ENCODE data around the gene DUS3L. TPM values are rescaled to one million over a fixed set of nuclear protein-coding genes. Genes with fewer than 3 reads are reported as not detected.

DUS3L gene
- polyA plus RNA-seq, 1 donor (not counting 4 experiments of a cell fraction or from before 2014, with no cell fraction given), result 12.0 TPM

GRCh38 chr19:5828661-5829566 is 38.0 kb upstream of the DUS3L start:
- Histone ChIP-seq H3K36me3 (ENCODE audit: control insufficient read depth in 2 of 2, extremely low read depth in 1 of 2, insufficient read depth in 2 of 2, low read length in 2 of 2) (no peaks in the 10 kb centered on the region), H3K4me1 (ENCODE audit: control insufficient read depth, extremely low read depth, insufficient read depth, low read length) (no peaks in the 10 kb centered on the region), H3K9me1 (ENCODE audit: control insufficient read depth, extremely low read depth, insufficient read depth, low read length) (no peaks in the 10 kb centered on the region), H2AFZ (ENCODE audit: control insufficient read depth, low read length) (peak overlapping the region; percentile 85), H4K20me1 (ENCODE audit: control insufficient read depth, extremely low read depth, insufficient read depth, low read length) (no peaks in the 10 kb centered on the region), H3K4me2 (ENCODE audit: control insufficient read depth, extremely low read depth, insufficient read depth, low read depth, low read length) (peak overlapping the region; percentile 89), H3K79me2 (ENCODE audit: control insufficient read depth, insufficient read depth, low read length) (no peaks in the 10 kb centered on the region), H3K9me3 (ENCODE audit: control insufficient read depth, low read depth, low read length) (no peaks in the 10 kb centered on the region), H3K27ac (ENCODE audit: control insufficient read depth, insufficient read depth, low read length) (peak overlapping the region; percentile 53), H3K4me3 (ENCODE audit: control insufficient read depth in 2 of 3, extremely low read depth in 1 of 3, insufficient read depth in 2 of 3, low read depth in 1 of 3, low read length in 3 of 3) (peak overlapping the region; percentile 28 to 72 (median 58)), H3K9ac (ENCODE audit: control insufficient read depth, extremely low read depth, insufficient read depth, low read length) (peak overlapping the region; percentile 76), H3K27me3 (ENCODE audit: control insufficient read depth, extremely low read depth, insufficient read depth, low read length) (peaks cover 15% of the 10 kb centered on the region)
- DNase-seq (ENCODE audit: low read depth, low spot score), result no peak
- dilution Hi-C loops (cut with MboI; ENCODE audit: extremely low pct_ligation_motif_present, low sequenced_read_pairs), result no loop called here
- TF ChIP-seq EZH2 (IDR thresholded peaks at IDR 0.05; ENCODE audit: low read length) (no peak), CTCF (optimal IDR thresholded peaks at IDR 0.05 in 1 of 3, IDR thresholded peaks at IDR 0.05 in 1 of 3, conservative IDR thresholded peaks at IDR 0.05 in 1 of 3; ENCODE audit: extremely low read depth in 1 of 3, insufficient read depth in 2 of 3, low read length in 3 of 3) (no peak)
- no peak for FAIRE-seq

DNA sequence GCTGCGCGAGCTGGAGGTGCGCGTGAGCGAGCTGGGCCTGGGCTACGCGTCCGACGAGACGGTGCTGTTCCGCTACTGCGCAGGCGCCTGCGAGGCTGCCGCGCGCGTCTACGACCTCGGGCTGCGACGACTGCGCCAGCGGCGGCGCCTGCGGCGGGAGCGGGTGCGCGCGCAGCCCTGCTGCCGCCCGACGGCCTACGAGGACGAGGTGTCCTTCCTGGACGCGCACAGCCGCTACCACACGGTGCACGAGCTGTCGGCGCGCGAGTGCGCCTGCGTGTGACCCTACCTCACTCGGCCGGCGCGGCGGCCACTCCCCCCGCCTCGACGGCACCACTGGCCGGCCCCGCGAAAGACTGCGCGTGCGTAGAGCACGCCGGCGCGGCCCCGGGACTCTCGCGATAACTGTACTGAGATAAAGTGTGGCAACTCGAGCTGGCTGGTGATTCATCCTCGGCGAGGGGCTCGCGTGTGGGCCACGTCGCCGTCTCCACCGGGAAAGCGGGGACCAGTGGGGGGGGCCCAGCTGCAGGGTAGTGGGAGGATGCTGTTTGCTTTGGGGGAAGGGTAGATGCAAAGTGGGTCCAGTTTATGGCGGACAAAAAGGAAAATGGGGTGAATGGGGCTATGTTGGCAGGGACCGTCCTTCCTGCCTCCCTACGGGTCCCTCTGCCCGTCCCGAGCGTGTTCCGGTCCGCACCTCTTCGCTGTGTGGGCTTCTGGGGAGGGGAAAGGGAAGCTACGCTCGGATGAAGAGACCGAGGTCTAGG is 37.1 kb upstream of the DUS3L start:
- peak overlapping the region; percentile 85 for H2AFZ ChIP-seq (ENCODE audit: control insufficient read depth, low read length)
- DNase-seq (ENCODE audit: low read depth, low spot score), result peak; percentile 54

More for the DNA sequence above, 37.1 kb upstream of the DUS3L start:
- Histone ChIP-seq H3K9ac (ENCODE audit: control insufficient read depth, extremely low read depth, insufficient read depth, low read length) (peak overlapping the region; percentile 76), H3K4me2 (ENCODE audit: control insufficient read depth, extremely low read depth, insufficient read depth, low read depth, low read length) (peak overlapping the region; percentile 89), H3K36me3 (ENCODE audit: control insufficient read depth in 2 of 2, extremely low read depth in 1 of 2, insufficient read depth in 2 of 2, low read length in 2 of 2) (no peaks in the 10 kb centered on the region), H3K27me3 (ENCODE audit: control insufficient read depth, extremely low read depth, insufficient read depth, low read length) (peaks cover 15% of the 10 kb centered on the region), H3K9me3 (ENCODE audit: control insufficient read depth, low read depth, low read length) (no peaks in the 10 kb centered on the region), H3K9me1 (ENCODE audit: control insufficient read depth, extremely low read depth, insufficient read depth, low read length) (no peaks in the 10 kb centered on the region), H4K20me1 (ENCODE audit: control insufficient read depth, extremely low read depth, insufficient read depth, low read length) (no peaks in the 10 kb centered on the region), H3K79me2 (ENCODE audit: control insufficient read depth, insufficient read depth, low read length) (no peaks in the 10 kb centered on the region), H3K4me1 (ENCODE audit: control insufficient read depth, extremely low read depth, insufficient read depth, low read length) (no peaks in the 10 kb centered on the region), H3K4me3 (ENCODE audit: control insufficient read depth in 2 of 3, extremely low read depth in 1 of 3, insufficient read depth in 2 of 3, low read depth in 1 of 3, low read length in 3 of 3) (peak overlapping the region; percentile 29 to 72 (median 58)), H3K27ac (ENCODE audit: control insufficient read depth, insufficient read depth, low read length) (peak overlapping the region; percentile 53)
- dilution Hi-C loops (cut with MboI; ENCODE audit: extremely low pct_ligation_motif_present, low sequenced_read_pairs), result no loop called here
- TF ChIP-seq EZH2 (IDR thresholded peaks at IDR 0.05; ENCODE audit: low read length), result no peak
- TF ChIP-seq CTCF (optimal IDR thresholded peaks at IDR 0.05 in 1 of 3, IDR thresholded peaks at IDR 0.05 in 1 of 3, conservative IDR thresholded peaks at IDR 0.05 in 1 of 3; ENCODE audit: extremely low read depth in 1 of 3, insufficient read depth in 2 of 3, low read length in 3 of 3), result no peak
- FAIRE-seq, result peak; percentile 5
